SK-N-SH (cell line): Measurements from ENCODE around the gene BIRC6.

ENCODE experiments used
- CTCF ChIP-seq: fragments of 200-600 bp; sonication (generic); IDR thresholded peaks from 2 replicates; pipeline ENCODE4 v1.6.1; 2017; ENCODE audit warnings: antibody characterized with exemption, mild to moderate bottlenecking, moderate library complexity
- JUND ChIP-seq: IDR thresholded peaks from 2 replicates; pipeline ENCODE4 v1.4.0; 2012
- POLR2AphosphoS5 ChIP-seq: IDR thresholded peaks from 2 replicates; pipeline ENCODE4 v1.6.1; 2012; ENCODE audit warnings: low read depth, low read length
- TF ChIP-seq, protein P1 (sequence below): fragments of 150-350 bp; IDR thresholded peaks from 2 replicates; pipeline ENCODE4 v1.6.1; 2017; ENCODE audit warnings: antibody characterized with exemption, low read length, low read depth, borderline replicate concordance

- TF ChIP-seq CTCF (no peak), POLR2AphosphoS5 (no peak), JUND (no peak)
- TF ChIP-seq, protein P1, sequence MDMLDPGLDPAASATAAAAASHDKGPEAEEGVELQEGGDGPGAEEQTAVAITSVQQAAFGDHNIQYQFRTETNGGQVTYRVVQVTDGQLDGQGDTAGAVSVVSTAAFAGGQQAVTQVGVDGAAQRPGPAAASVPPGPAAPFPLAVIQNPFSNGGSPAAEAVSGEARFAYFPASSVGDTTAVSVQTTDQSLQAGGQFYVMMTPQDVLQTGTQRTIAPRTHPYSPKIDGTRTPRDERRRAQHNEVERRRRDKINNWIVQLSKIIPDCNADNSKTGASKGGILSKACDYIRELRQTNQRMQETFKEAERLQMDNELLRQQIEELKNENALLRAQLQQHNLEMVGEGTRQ = no peak
Observed at GRCh38 chr2:32417659-32418058, 60.8 kb downstream of the BIRC6 start.
